Stimulated activated CD4-positive, alpha-beta T cell treated with anti-CD3 and anti-CD28 coated beads, Interleukin-2, amount 100 ng/mL, for 4 hours (primary cell): ENCODE measurements around the gene KRT23.

ENCODE experiments used
- DNase-seq: peaks from one replicate; pipeline ENCODE4 v3.0.0-alpha.2; 2020; ENCODE audit warnings: low read depth

The KRT23 gene, protein sequence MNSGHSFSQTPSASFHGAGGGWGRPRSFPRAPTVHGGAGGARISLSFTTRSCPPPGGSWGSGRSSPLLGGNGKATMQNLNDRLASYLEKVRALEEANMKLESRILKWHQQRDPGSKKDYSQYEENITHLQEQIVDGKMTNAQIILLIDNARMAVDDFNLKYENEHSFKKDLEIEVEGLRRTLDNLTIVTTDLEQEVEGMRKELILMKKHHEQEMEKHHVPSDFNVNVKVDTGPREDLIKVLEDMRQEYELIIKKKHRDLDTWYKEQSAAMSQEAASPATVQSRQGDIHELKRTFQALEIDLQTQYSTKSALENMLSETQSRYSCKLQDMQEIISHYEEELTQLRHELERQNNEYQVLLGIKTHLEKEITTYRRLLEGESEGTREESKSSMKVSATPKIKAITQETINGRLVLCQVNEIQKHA

DNA sequence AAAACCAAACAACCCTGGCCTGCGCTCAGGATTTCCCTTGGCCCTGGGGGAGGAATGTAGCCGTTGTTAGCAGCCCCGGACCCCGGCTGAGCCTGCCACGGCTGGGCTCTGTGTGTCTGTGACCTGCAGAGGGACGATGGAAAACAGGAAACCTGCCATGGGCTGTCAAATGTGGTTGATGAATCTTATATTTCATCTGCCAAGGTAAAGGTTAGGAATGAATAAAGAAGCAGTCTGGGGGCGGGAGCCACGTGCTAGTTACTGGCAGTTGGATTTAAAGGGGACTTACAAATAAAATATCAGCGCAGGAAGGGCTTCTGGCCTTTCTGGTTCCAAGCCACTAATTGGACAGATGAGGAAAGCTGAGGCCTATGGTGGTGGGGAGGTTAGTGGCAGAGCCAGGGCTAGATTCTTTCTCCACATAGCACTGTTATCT lies at the start of gene KRT23:
TSS of gene KRT23 (minus strand) at position 263 of the 436 bp plus-strand sequence. CDS start 1,043 bp downstream, outside the sequence.
- no peak for DNase-seq

GRCh38 chr17:40986920-40987319 lies 49.5 kb upstream of the KRT23 start:
- no peak for DNase-seq

DNA sequence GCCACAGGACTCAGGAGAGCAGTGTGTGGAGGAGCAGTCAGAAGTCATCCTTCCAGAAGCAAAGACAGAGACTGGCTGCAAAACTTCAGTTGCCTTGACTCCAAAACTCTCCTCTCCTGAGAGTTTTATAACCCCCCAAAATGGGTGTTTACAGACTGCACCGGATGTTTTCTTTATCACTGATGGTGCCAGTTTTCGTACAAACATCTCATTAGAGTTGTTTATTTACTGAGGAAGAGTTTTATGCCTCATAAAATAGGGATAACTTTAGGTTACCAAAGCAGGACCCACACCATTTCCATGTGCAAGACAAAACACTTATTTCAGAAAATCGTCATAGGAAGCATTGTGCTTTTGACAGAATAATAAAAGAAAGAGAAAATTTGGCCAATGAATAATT lies 46.8 kb upstream of the KRT23 start, which contains the start of gene KRT40:
TSS of gene KRT40 (minus strand) at position 101 of the 400 bp plus-strand sequence. CDS start at position 48, 53 bp downstream.
- DNase-seq, result no peak

GRCh38 chr17:40981115-40981514 lies 43.7 kb upstream of the KRT23 start:
- no peak for DNase-seq

DNA sequence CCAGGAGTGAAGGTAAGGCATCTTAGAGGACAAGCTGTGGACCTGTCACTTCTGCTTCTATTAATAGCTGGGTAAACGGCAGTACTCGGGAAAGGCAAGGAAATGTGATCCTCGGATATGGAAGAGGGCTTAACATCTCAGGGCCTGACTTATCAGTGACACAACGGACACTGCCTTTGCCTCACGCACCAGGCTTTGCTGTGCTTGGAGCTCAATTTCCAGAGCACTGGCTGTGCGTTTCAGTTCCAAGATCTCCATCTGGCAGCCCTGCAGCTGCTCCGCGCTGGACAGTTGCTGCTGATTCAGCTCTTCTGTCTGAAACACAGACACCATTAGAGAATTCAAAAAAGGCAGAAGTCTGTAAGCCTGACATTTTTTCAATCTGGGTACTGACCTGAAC lies 43.1 kb upstream of the KRT23 start:
- DNase-seq, result no peak

- DNase-seq, result no peak
Measured at GRCh38 chr17:40980117-40980516, 42.7 kb upstream of the KRT23 start.

GRCh38 chr17:40978575-40979151 lies 41.2 kb upstream of the KRT23 start:
- DNase-seq, result no peak

DNA sequence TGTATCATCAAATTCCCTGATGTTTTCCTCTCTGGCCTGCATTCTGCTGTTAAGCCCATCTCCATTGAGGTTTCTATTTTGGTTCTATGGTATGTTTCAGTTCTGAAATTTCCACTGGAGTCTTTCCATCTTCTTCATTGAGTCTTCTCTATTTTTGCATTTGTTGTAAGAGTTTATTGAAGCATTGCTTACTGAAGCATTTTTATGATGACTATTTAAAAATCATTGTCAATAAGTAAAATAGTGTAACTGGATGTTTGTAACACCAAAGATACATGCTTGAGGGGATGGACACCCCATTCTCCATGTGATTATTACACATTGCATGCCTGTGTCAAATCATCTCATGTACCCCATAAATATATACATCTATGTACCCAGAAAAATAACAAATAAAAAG lies 38.1 kb upstream of the KRT23 start:
- no peak for DNase-seq

DNA sequence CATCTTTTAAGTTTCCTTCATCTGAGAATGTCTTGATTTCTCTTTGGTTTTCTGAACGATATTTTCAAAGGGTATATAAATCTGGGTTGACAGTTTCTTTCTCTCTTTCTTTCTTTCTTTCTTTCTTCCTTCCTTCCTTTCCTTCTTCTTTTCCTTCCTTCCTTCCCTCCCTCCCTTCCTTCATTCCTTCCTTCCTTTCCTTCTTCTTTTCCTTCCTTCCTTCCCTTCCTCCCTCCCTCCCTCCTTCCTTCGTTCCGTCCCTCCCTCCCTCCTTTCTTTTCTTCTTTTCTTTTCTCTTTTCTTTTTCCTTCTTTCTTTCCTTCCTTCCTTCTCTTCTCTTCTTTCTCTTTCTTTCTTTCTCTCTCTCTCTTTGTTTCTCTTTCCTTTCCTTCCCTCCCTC lies 36.9 kb upstream of the KRT23 start:
- DNase-seq, result no peak

DNA sequence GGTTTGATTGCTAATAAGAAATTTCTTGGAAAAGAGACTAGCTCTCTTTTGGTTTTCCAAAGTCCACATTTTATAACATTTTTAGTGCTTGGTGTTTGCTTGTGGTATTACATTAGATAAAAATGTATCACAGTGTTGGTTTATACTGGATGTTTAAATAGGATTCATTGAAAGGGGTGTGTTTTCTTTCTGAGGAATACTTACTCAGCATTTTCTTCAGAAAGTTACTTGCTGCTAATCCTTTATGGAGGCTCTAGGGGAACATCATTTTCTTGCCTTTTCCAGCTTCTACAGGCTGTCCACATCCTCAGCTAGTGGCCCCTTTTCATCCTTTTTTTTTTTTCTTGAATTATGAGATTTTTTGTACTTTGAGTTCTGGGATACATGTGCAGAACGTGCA lies 30.1 kb upstream of the KRT23 start:
- no peak for DNase-seq

DNA sequence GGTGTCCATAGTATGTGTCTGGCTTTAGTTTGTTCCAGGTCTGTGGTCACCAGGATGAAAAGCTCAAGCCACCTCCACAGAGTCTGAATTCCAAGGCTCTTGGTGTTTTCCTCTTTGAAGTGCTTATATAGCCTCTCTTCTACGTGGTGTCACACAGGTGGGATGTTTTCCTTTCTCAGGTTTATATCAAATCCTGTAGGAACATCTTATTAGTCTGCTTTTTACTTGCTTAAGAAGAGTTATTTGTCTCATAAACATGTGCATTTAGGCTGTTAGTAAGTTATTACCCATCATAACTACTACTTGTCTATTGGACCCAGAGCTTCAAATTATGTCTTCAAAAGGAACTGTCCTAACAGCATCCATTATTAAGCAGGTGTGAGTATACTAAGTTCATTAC lies 29.4 kb upstream of the KRT23 start, which contains the start of gene KRT39:
TSS of gene KRT39 (minus strand) at position 101 of the 400 bp plus-strand sequence. CDS start at position 9, 92 bp downstream.
- DNase-seq, result no peak

GRCh38 chr17:40963838-40964237 lies 26.4 kb upstream of the KRT23 start:
- DNase-seq, result no peak

- DNase-seq, result no peak
Measured at GRCh38 chr17:40962059-40962561, 24.7 kb upstream of the KRT23 start.

- no peak for DNase-seq
Measured at GRCh38 chr17:40961591-40961990, 24.1 kb upstream of the KRT23 start.

DNA sequence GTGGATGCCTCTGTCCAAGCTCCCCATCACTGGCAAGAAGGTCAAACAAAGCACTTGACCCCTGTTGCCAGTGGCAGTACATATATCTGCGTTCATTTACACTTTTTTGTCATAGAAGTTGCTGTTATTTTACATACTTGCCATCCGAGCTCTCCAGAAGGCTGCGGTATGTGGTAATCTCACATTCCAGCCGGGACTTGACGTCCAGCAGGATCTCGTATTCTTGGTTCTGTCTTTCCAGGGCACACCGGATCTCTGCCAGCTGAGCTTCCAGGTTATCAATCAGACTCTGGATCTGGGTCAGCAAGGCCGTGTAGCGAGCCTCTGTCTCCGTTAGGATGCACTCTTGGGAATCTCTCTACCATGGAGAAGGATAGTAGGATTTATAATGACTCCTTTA lies 22.7 kb upstream of the KRT23 start:
- no peak for DNase-seq

DNA sequence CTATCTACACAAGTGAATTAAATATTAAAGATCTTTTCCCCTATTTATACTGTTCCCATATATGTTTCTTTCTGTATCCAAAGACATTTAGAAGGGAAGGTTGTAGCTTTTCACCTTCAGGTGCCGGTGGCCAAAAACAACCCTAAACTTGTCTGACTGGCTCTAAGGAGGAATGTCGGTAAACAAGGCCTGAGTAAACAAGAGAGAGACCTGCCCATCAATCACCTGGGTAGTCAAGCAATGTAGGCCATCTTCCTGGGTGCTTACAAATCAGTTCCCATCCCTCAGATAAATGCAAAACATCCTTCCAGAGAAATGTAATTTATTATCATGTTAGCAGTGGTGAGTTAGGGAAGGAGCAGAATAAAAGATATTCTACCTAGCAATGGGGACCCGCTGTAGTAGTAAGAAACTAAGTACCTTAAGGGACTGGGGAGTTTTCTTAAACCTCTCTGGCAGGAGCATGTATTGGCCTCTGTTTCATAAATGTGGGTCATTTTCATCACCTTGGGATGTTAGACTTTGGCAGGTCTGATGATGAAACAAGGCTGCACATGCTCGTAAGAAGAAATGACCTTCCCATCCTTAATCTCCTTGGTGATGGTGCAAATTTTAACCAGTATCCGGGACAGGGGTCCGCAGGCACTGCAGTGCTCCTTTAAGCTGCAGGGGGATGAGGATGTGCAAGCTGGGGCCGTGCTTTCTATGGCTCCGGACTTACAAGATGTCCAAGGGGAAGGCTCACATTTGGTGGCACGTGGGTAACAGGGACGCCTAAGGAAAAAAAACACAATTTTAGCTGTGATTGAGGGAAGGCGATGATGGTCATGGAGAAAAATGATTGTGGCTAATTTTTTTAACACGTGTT lies 20.9 kb upstream of the KRT23 start:
- no peak for DNase-seq

- DNase-seq, result no peak
Measured at GRCh38 chr17:40956401-40957254, 19.2 kb upstream of the KRT23 start.

GRCh38 chr17:40953881-40954280 lies 16.4 kb upstream of the KRT23 start:
- DNase-seq, result no peak

DNA sequence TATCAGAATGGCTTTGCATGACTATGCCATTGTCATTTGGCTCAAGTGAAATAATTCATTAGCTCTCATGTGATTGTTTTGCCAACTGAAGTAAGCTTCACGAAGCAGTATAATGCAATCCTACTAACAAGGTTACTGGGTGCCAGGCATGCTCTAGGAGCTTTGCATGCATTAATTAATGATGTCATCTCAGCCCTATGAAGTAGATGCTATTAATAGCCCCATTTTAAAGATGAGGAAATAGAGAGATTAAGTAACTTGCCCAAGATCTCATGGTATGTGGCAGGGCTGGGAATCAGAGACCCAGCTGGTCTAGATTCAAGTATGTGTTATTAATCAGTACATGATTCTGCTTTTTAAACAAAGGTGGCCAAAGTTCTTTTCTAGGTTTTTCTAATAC lies 15.2 kb upstream of the KRT23 start:
- no peak for DNase-seq

- DNase-seq, result no peak
Measured at GRCh38 chr17:40952154-40952553, 14.7 kb upstream of the KRT23 start.

GRCh38 chr17:40951011-40951622 lies 13.7 kb upstream of the KRT23 start:
- DNase-seq, result no peak
